Osteoblast (primary cell): ENCODE data around the gene CAND2. TPM values are rescaled to one million over a fixed set of nuclear protein-coding genes. Genes with fewer than 3 reads are reported as not detected.
"Not testable (repeated sequence)": the region's sequence is repeated elsewhere in the genome, so short reads cannot be mapped to it uniquely, and the experiment has no call there.

Source experiments
- DNase-seq: peaks from one replicate; pipeline ENCODE4 v3.0.0; 2011; ENCODE audit warnings: low spot score, mixed read lengths; ENCODE audit not compliant: insufficient read length; ENCODE audit errors: missing footprints
- H2AFZ ChIP-seq: 2 replicates; pipeline ENCODE4 v1.6.0; 2011; ENCODE audit warnings: mild to moderate bottlenecking, low read length
- H3K27ac ChIP-seq: 2 replicates; pipeline ENCODE4 v1.5.1; 2011; ENCODE audit warnings: mild to moderate bottlenecking, low read depth, low read length, moderate library complexity
- H3K27me3 ChIP-seq: 2 replicates; pipeline ENCODE4 v1.6.0; 2012; ENCODE audit warnings: mild to moderate bottlenecking, control low read depth, inconsistent platforms, low read length, moderate library complexity; ENCODE audit not compliant: insufficient read depth
- H3K36me3 ChIP-seq: 2 replicates; pipeline ENCODE4 v1.5.1; 2011; ENCODE audit warnings: mild to moderate bottlenecking, low read length, control low read depth, moderate library complexity; ENCODE audit not compliant: insufficient read depth
- H3K4me1 ChIP-seq: 2 replicates; pipeline ENCODE4 v1.5.1; 2011; ENCODE audit warnings: mild to moderate bottlenecking, low read length, control low read depth, moderate library complexity; ENCODE audit not compliant: insufficient read depth
- H3K4me2 ChIP-seq: 2 replicates; pipeline ENCODE4 v1.6.0; 2011; ENCODE audit warnings: mild to moderate bottlenecking, low read length; ENCODE audit not compliant: insufficient read depth
- H3K4me3 ChIP-seq: fragments of 200-600 bp; sonication (generic); 3 replicates; pipeline ENCODE4 v1.5.1; 2012; ENCODE audit warnings: mild to moderate bottlenecking, low read length, inconsistent platforms; ENCODE audit not compliant: insufficient read depth
- H3K79me2 ChIP-seq: 2 replicates; pipeline ENCODE4 v1.6.0; 2012; ENCODE audit warnings: mild to moderate bottlenecking, low read length, control low read depth, inconsistent platforms; ENCODE audit not compliant: insufficient read depth
- H3K9me3 ChIP-seq: 2 replicates; pipeline ENCODE4 v1.5.1; 2011; ENCODE audit warnings: low read depth, low read length, control low read depth
- H4K20me1 ChIP-seq: 2 replicates; pipeline ENCODE4 v1.6.0; 2012; ENCODE audit warnings: mild to moderate bottlenecking, low read length, control low read depth; ENCODE audit not compliant: insufficient read depth
- CTCF ChIP-seq: IDR thresholded peaks from 2 replicates; pipeline ENCODE4 v1.5.1; 2011; ENCODE audit warnings: mild to moderate bottlenecking, low read depth, low read length, moderate library complexity; ENCODE audit errors: extremely low read depth
- total RNA-seq: library from RNA; depleted of rRNA; stranded (reverse); fragments of >200 nt; gene quantifications from 2 replicates; pipeline ENCODE4 v1.2.3, GENCODE V29; 2012

The CAND2 gene
- total RNA-seq, 1 donor: 1.4 TPM

- Histone ChIP-seq H3K4me2 (no peak overlapping the region), H3K9me3 (no peaks in the 10 kb centered on the region), H3K4me1 (no peaks in the 10 kb centered on the region), H3K27ac (no peak overlapping the region), H3K27me3 (peaks cover 7% of the 10 kb centered on the region), H3K36me3 (no peaks in the 10 kb centered on the region), H4K20me1 (no peaks in the 10 kb centered on the region), H3K4me3 (no peak overlapping the region), H2AFZ (no peak overlapping the region), H3K79me2 (no peaks in the 10 kb centered on the region)
- no peak for DNase-seq
- TF ChIP-seq CTCF: no peak
Observed at GRCh38 chr3:12774619-12775018, 21.9 kb upstream of the CAND2 start.

GRCh38 chr3:12775226-12775625 is 21.3 kb upstream of the CAND2 start:
- Histone ChIP-seq H3K36me3 (no peaks in the 10 kb centered on the region), H2AFZ (no peak overlapping the region), H3K27me3 (peaks cover 7% of the 10 kb centered on the region), H3K27ac (no peak overlapping the region), H3K4me1 (no peaks in the 10 kb centered on the region), H3K4me3 (no peak overlapping the region), H3K9me3 (no peaks in the 10 kb centered on the region), H4K20me1 (no peaks in the 10 kb centered on the region), H3K79me2 (no peaks in the 10 kb centered on the region), H3K4me2 (no peak overlapping the region)
- no peak for DNase-seq
- no peak for TF ChIP-seq CTCF

GRCh38 chr3:12775970-12776369 is 20.5 kb upstream of the CAND2 start:
- not testable (repeated sequence) for H3K79me2 ChIP-seq, H3K4me2 ChIP-seq, H3K27me3 ChIP-seq, H3K27ac ChIP-seq, H3K9me3 ChIP-seq, H2AFZ ChIP-seq, H3K4me3 ChIP-seq, DNase-seq, H4K20me1 ChIP-seq, H3K4me1 ChIP-seq, H3K36me3 ChIP-seq

GRCh38 chr3:12777171-12777570 is 19.3 kb upstream of the CAND2 start:
- Histone ChIP-seq H3K9me3 (no peaks in the 10 kb centered on the region), H3K4me3 (no peak overlapping the region), H3K36me3 (no peaks in the 10 kb centered on the region), H3K4me1 (no peaks in the 10 kb centered on the region), H4K20me1 (no peaks in the 10 kb centered on the region), H3K27me3 (peaks cover 10% of the 10 kb centered on the region), H3K4me2 (no peak overlapping the region), H2AFZ (no peak overlapping the region), H3K27ac (no peak overlapping the region), H3K79me2 (no peaks in the 10 kb centered on the region)
- no peak for DNase-seq
- no peak for TF ChIP-seq CTCF
